IMR-90 (cell line): ENCODE results near the gene CCDC12. TPM values are rescaled to one million over a fixed set of nuclear protein-coding genes. Genes with fewer than 3 reads are reported as not detected.

Source experiments
- ATAC-seq: fragments of 200-7000 bp; cut with Tn5 transposase; 2 replicates; pipeline ENCODE4 v1.9.1; 2020; ENCODE audit warnings: low read depth, mild to moderate bottlenecking, moderate library complexity
- BruUV-seq: library from RNA; stranded (reverse); fragments of 400-500 nt; replicated peaks from 2 replicates; lab custom pipeline; 2021; lab: Mats Ljungman, UMichigan
- CTCF ChIA-PET: fragments of 300-600 bp; formaldehyde crosslinking; extraction: SDS; loops from one replicate; lab custom pipeline; 2021; ENCODE audit warnings: antibody characterized with exemption; lab: Yijun Ruan, JAX
- POLR2A ChIA-PET: fragments of 300-600 bp; sonication (Branson Sonifier 250); formaldehyde crosslinking; loops from one replicate; lab custom pipeline; 2022; ENCODE audit warnings: antibody characterized with exemption; ENCODE audit not compliant: unreplicated experiment; lab: Charles Lee
- DNase-seq: peaks from one replicate; pipeline ENCODE4 v3.0.0; 2013
- H2AFZ ChIP-seq: replicated peaks from 2 replicates; pipeline ENCODE3; 2013; ENCODE audit warnings: low read length, mild to moderate bottlenecking; ENCODE audit not compliant: poor library complexity
- H2AK5ac ChIP-seq: 2 replicates; pipeline ENCODE4 v1.6.1; 2013; ENCODE audit warnings: low read depth, low read length, inconsistent platforms
- H2AK9ac ChIP-seq: replicated peaks from 2 replicates; pipeline ENCODE3; 2013; ENCODE audit warnings: mild to moderate bottlenecking, low read depth, low read length, moderate library complexity; ENCODE audit not compliant: poor library complexity
- H2BK120ac ChIP-seq: 2 replicates; pipeline ENCODE4 v1.6.1; 2013; ENCODE audit warnings: low read depth, low read length, inconsistent platforms
- H2BK15ac ChIP-seq: 3 replicates; pipeline ENCODE4 v1.6.1; 2013; ENCODE audit warnings: low read depth, low read length, inconsistent platforms
- H2BK20ac ChIP-seq: 2 replicates; pipeline ENCODE4 v1.6.1; 2013; ENCODE audit warnings: low read depth, mild to moderate bottlenecking, inconsistent platforms, low read length, moderate library complexity
- H2BK5ac ChIP-seq: 2 replicates; pipeline ENCODE4 v1.6.1; 2013; ENCODE audit warnings: mild to moderate bottlenecking, low read depth, low read length, inconsistent platforms; ENCODE audit not compliant: poor library complexity, severe bottlenecking
- H3K14ac ChIP-seq: replicated peaks from 2 replicates; pipeline ENCODE4 v1.6.1; 2013; ENCODE audit warnings: low read depth, low read length, inconsistent platforms
- H3K18ac ChIP-seq: 2 replicates; pipeline ENCODE4 v1.6.1; 2013; ENCODE audit warnings: low read depth, low read length, control low read depth
- H3K23ac ChIP-seq: 2 replicates; pipeline ENCODE4 v1.6.1; 2013; ENCODE audit warnings: low read depth, low read length, inconsistent platforms
- H3K27ac ChIP-seq: 2 replicates; pipeline ENCODE4 v1.5.1; 2013; ENCODE audit warnings: mild to moderate bottlenecking, control low read depth, low read length; ENCODE audit not compliant: insufficient read depth
- H3K27me3 ChIP-seq: 2 replicates; pipeline ENCODE4 v1.6.1; 2013; ENCODE audit warnings: low read length; ENCODE audit not compliant: control insufficient read depth, insufficient read depth
- H3K36me3 ChIP-seq: 2 replicates; pipeline ENCODE4 v1.6.1; 2013; ENCODE audit warnings: low read length, mixed read lengths; ENCODE audit not compliant: control insufficient read depth, insufficient read depth
- H3K4ac ChIP-seq: 2 replicates; pipeline ENCODE4 v1.6.1; 2013; ENCODE audit warnings: low read depth, low read length, inconsistent platforms
- H3K4me1 ChIP-seq: 2 replicates; pipeline ENCODE4 v1.6.1; 2013; ENCODE audit warnings: low read length, mixed read lengths; ENCODE audit not compliant: control insufficient read depth, insufficient read depth
- H3K4me2 ChIP-seq: 2 replicates; pipeline ENCODE4 v1.6.1; 2013; ENCODE audit warnings: low read depth, mild to moderate bottlenecking, control low read depth, low read length, moderate library complexity
- H3K4me3 ChIP-seq: 2 replicates; pipeline ENCODE4 v1.5.1; 2013; ENCODE audit warnings: low read depth, mild to moderate bottlenecking, control low read depth, low read length, moderate library complexity; ENCODE audit not compliant: insufficient read depth
- H3K56ac ChIP-seq: 2 replicates; pipeline ENCODE4 v1.6.1; 2013; ENCODE audit warnings: low read length, inconsistent platforms; ENCODE audit not compliant: insufficient read depth; ENCODE audit errors: extremely low read depth
- H3K79me1 ChIP-seq, 2 experiments: 2 replicates each; pipeline ENCODE4 v1.6.1; 2013; ENCODE audit warnings: low read length in 2 of 2, inconsistent platforms in 1 of 2, low read depth in 1 of 2
- H3K9ac ChIP-seq: 2 replicates; pipeline ENCODE4 v1.6.1; 2013; ENCODE audit warnings: low read depth, low read length, control low read depth
- H3K9me1 ChIP-seq: 2 replicates; pipeline ENCODE4 v1.6.1; 2013; ENCODE audit warnings: low read length, inconsistent platforms; ENCODE audit not compliant: insufficient read depth
- H3K9me3 ChIP-seq: 2 replicates; pipeline ENCODE4 v1.6.1; 2013; ENCODE audit warnings: low read length; ENCODE audit not compliant: control insufficient read depth, insufficient read depth
- H4K20me1 ChIP-seq: 2 replicates; pipeline ENCODE4 v1.6.1; 2013; ENCODE audit warnings: low read length, inconsistent platforms; ENCODE audit not compliant: insufficient read depth
- H4K5ac ChIP-seq: 2 replicates; pipeline ENCODE4 v1.6.1; 2013; ENCODE audit warnings: mild to moderate bottlenecking, low read depth, low read length, control low read depth
- H4K8ac ChIP-seq, 2 experiments: 2 replicates each; pipeline ENCODE4 v1.6.1; 2013; ENCODE audit warnings: low read depth in 2 of 2, low read length in 2 of 2, control low read depth in 1 of 2, inconsistent platforms in 1 of 2
- H4K91ac ChIP-seq: 2 replicates; pipeline ENCODE4 v1.6.1; 2013; ENCODE audit warnings: low read depth, low read length, inconsistent platforms; ENCODE audit not compliant: insufficient read depth
- CEBPB ChIP-seq: IDR thresholded peaks from 2 replicates; pipeline ENCODE4 v1.6.1; 2012; ENCODE audit warnings: low read depth, low read length, improper control_type of control experiment
- CHD1 ChIP-seq: IDR thresholded peaks from 2 replicates; pipeline ENCODE4 v1.6.1; 2012; ENCODE audit warnings: low read depth, low read length, improper control_type of control experiment
- CTCF ChIP-seq: conservative IDR thresholded peaks from 2 replicates; pipeline ENCODE4 v1.5.1; 2012; ENCODE audit warnings: mild to moderate bottlenecking, low read depth, low read length, improper control_type of control experiment
- ELK1 ChIP-seq: fragments of 150-350 bp; IDR thresholded peaks from 2 replicates; pipeline ENCODE4 v1.6.1; 2016; ENCODE audit warnings: low read depth, mild to moderate bottlenecking, low read length, moderate library complexity, borderline replicate concordance
- FOS ChIP-seq: fragments of 150-350 bp; IDR thresholded peaks from 2 replicates; pipeline ENCODE4 v1.6.1; 2016; ENCODE audit warnings: low read depth, low read length
- MAFK ChIP-seq: IDR thresholded peaks from 2 replicates; pipeline ENCODE4 v1.6.1; 2012; ENCODE audit warnings: low read depth, low read length, improper control_type of control experiment
- MAZ ChIP-seq: IDR thresholded peaks from 2 replicates; pipeline ENCODE4 v1.6.1; 2012; ENCODE audit warnings: low read depth, mild to moderate bottlenecking, low read length, improper control_type of control experiment, moderate library complexity, borderline replicate concordance
- NFE2L2 ChIP-seq: fragments of 150-350 bp; IDR thresholded peaks from 2 replicates; pipeline ENCODE4 v1.6.1; 2016; ENCODE audit warnings: low read depth, mild to moderate bottlenecking, low read length
- POLR2A ChIP-seq: IDR thresholded peaks from 2 replicates; pipeline ENCODE4 v1.6.1; 2012; ENCODE audit warnings: mild to moderate bottlenecking, low read depth, low read length
- RAD21 ChIP-seq: IDR thresholded peaks from 2 replicates; pipeline ENCODE4 v1.6.1; 2012; ENCODE audit warnings: low read length, improper control_type of control experiment
- RCOR1 ChIP-seq: IDR thresholded peaks from 2 replicates; pipeline ENCODE4 v1.6.1; 2012; ENCODE audit warnings: mild to moderate bottlenecking, low read length, improper control_type of control experiment; ENCODE audit not compliant: insufficient replicate concordance
- RFX5 ChIP-seq: IDR thresholded peaks from 2 replicates; pipeline ENCODE4 v1.8.0; 2012; ENCODE audit warnings: low read depth, mild to moderate bottlenecking, low read length, moderate library complexity
- SMC3 ChIP-seq: fragments of 150-350 bp; IDR thresholded peaks from 2 replicates; pipeline ENCODE4 v1.6.1; 2016; ENCODE audit warnings: low read depth, mild to moderate bottlenecking, antibody characterized with exemption, low read length, moderate library complexity
- WGBS, 2 experiments: methylation state at CpG; one replicate each; pipeline versions ENCODE4 v1.1.5 to v1.1.7; 2013; ENCODE audit warnings: missing lambda C conversion rate in 2 of 2; ENCODE audit not compliant: insufficient read length in 1 of 2; ENCODE audit errors: extremely low coverage in 2 of 2; 5-methylcytosine and 5-hydroxymethylcytosine counted together
- dilution Hi-C: fragments of 300-500 bp; cut with HindIII; formaldehyde crosslinking; loops from one replicate; pipeline ENCODE4 v1.14.3; 2018; ENCODE audit warnings: low sequenced_read_pairs; ENCODE audit not compliant: unreplicated experiment
- in situ Hi-C: fragments of 300-500 bp; cut with MboI; formaldehyde crosslinking; loops from 3 replicates; pipeline ENCODE4 v1.14.3; 2019; ENCODE audit warnings: low sequenced_read_pairs, inconsistent platforms, mixed read lengths
- intact Hi-C: fragments of 100-400 bp; cut with micrococcal nuclease; formaldehyde crosslinking; loops from 2 replicates; pipeline ENCODE4 v1.10.0; 2022
- polyA plus RNA-seq, 3 experiments: library from polyadenylated mRNA; depleted of rRNA; stranded (reverse); fragments of >200 nt; gene quantifications; 2 replicates each; pipeline ENCODE4 v1.2.3, GENCODE V29; 2012; ENCODE audit warnings: low replicate concordance in 1 of 3
- total RNA-seq: library from RNA; depleted of rRNA; stranded (reverse); fragments of >200 nt; gene quantifications from 2 replicates; pipeline ENCODE4 v1.2.3, GENCODE V29; 2012
- TF ChIP-seq, protein P1 (sequence below): fragments of 150-350 bp; IDR thresholded peaks from 2 replicates; pipeline ENCODE4 v1.6.1; 2017; ENCODE audit warnings: mild to moderate bottlenecking, antibody characterized with exemption, low read length, low read depth

CCDC12 gene
- total and polyA plus RNA-seq, 2 of the 4 experiments (the other 2 are of a cell fraction): 15.2 to 35.1 TPM

- POLR2A ChIA-PET: no interaction called here
- H3K4me2 ChIP-seq: peak overlapping the region; percentile 25; the same call in 1 of the 2 replicates
- TF ChIP-seq SMC3 (peak; percentile 82), NFE2L2 (no peak), ELK1 (no peak), MAZ (peak; percentile 40; the same call in 1 of the 2 replicates), CTCF (peak; percentile 98), RAD21 (peak; percentile 90), RFX5 (no peak), MAFK (no peak), POLR2A (peak; percentile 51; the same call in 1 of the 2 replicates), CEBPB (0 out of 2 replicates have a peak, but pooled peaks have one; percentile 6), FOS (no peak), CHD1 (no peak), RCOR1 (no peak)
- TF ChIP-seq, protein P1, sequence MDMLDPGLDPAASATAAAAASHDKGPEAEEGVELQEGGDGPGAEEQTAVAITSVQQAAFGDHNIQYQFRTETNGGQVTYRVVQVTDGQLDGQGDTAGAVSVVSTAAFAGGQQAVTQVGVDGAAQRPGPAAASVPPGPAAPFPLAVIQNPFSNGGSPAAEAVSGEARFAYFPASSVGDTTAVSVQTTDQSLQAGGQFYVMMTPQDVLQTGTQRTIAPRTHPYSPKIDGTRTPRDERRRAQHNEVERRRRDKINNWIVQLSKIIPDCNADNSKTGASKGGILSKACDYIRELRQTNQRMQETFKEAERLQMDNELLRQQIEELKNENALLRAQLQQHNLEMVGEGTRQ: peak; percentile 91
Measured at GRCh38 chr3:46909535-46910161, 66.9 kb downstream of the CCDC12 start.

More at GRCh38 chr3:46909535-46910161, 66.9 kb downstream of the CCDC12 start:
- ATAC-seq (peak; percentile 92), DNase-seq (peak; percentile 85)
- Histone ChIP-seq H4K8ac (peak overlapping the region; percentile 30 to 75; a peak in 3 of 4 replicates), H2AK5ac (peak overlapping the region; percentile 20; the same call in 1 of the 2 replicates), H3K27me3 (peaks cover 2% of the 10 kb centered on the region; the same call in 1 of the 2 replicates), H3K18ac (no peak overlapping the region), H4K91ac (no peak overlapping the region), H4K5ac (no peak overlapping the region), H4K20me1 (no peaks in the 10 kb centered on the region), H2BK120ac (no peak overlapping the region), H2AFZ (peak overlapping the region; percentile 83), H2BK5ac (no peak overlapping the region), H3K9me1 (peaks cover 7% of the 10 kb centered on the region), H2BK20ac (no peak overlapping the region), H3K4me1 (peaks cover 9% of the 10 kb centered on the region; the same call in 1 of the 2 replicates), H3K4ac (peak overlapping the region; percentile 63), H3K4me3 (no peak overlapping the region), H3K9ac (no peak overlapping the region), H3K79me1 (no peaks in the 10 kb centered on the region), H3K14ac (0 out of 2 replicates have a peak overlapping the region, but pooled peaks have one; percentile 23), H2BK15ac (no peak overlapping the region), H3K9me3 (no peaks in the 10 kb centered on the region), H3K27ac (no peak overlapping the region), H3K56ac (no peak overlapping the region), H3K36me3 (no peaks in the 10 kb centered on the region), H3K23ac (no peak overlapping the region), H2AK9ac (peak overlapping the region; percentile 83)
- dilution Hi-C loops (no loop called here), intact Hi-C loops (loop anchor here (1.0 to 5.0 kb wide), 3 partner anchors 43 to 422 kb away; no protein-coding TSS in a partner anchor), in situ Hi-C loops (loop anchor here (10.0 kb wide), 1 partner anchor 415 kb away; no protein-coding TSS in a partner anchor)
- CTCF ChIA-PET: interaction anchor here (0.6 to 1.2 kb wide), 5 partner anchors 9 to 246 kb away, joined by 3 to 4 read pairs (median 3); no protein-coding TSS in a partner anchor
- no TSS peak for BruUV-seq
- 13% methylated on average over 12 of the region's 18 CpGs; no CpG with 5 or more reads in 1 of the 2 experiments for WGBS, 2 experiments
